Neural cell (in vitro differentiated cells): ENCODE results near the gene SIRT3. TPM values are rescaled to one million over a fixed set of nuclear protein-coding genes. Genes with fewer than 3 reads are reported as not detected.

ENCODE experiments used
- H2AFZ ChIP-seq: fragments of 200-600, 300-800 bp; sonication (generic), shearing (Covaris generic); 2 replicates; pipeline ENCODE4 v1.6.0; 2014; ENCODE audit warnings: low read depth, mild to moderate bottlenecking, antibody characterized with exemption, low read length, moderate library complexity
- H3F3A ChIP-seq: fragments of 200-600 bp; shearing (Covaris generic); 2 replicates; pipeline ENCODE4 v1.6.1; 2016; ENCODE audit warnings: mild to moderate bottlenecking, moderate library complexity, mixed read lengths, antibody characterized with exemption, low read length; ENCODE audit not compliant: insufficient read depth, poor library complexity, severe bottlenecking
- H3K27ac ChIP-seq: fragments of 200-600, 300-800 bp; sonication (generic), shearing (Covaris generic); 2 replicates; pipeline ENCODE4 v1.5.1; 2014; ENCODE audit warnings: mild to moderate bottlenecking, low read length, moderate library complexity
- H3K27me3 ChIP-seq: fragments of 300-800, 200-600 bp; sonication (generic), shearing (Covaris generic); 2 replicates; pipeline ENCODE4 v1.6.0; 2014; ENCODE audit warnings: mild to moderate bottlenecking, low read depth, low read length, moderate library complexity; ENCODE audit not compliant: insufficient read depth
- H3K36me3 ChIP-seq: fragments of 300-800, 200-600 bp; sonication (generic), shearing (Covaris generic); 2 replicates; pipeline ENCODE4 v1.5.1; 2014; ENCODE audit warnings: mild to moderate bottlenecking, antibody characterized with exemption, low read length, moderate library complexity; ENCODE audit not compliant: insufficient read depth
- H3K4me2 ChIP-seq: fragments of 300-800, 200-600 bp; sonication (generic), shearing (Covaris generic); 2 replicates; pipeline ENCODE4 v1.6.0; 2014; ENCODE audit warnings: mild to moderate bottlenecking, low read length
- H3K4me3 ChIP-seq: fragments of 300-800, 200-600 bp; sonication (generic), shearing (Covaris generic); 2 replicates; pipeline ENCODE4 v1.5.1; 2014; ENCODE audit warnings: mild to moderate bottlenecking, low read length, moderate library complexity
- H3K79me2 ChIP-seq: fragments of 200-600 bp; shearing (Covaris generic); replicated peaks from 2 replicates; pipeline ENCODE4 v1.6.0; 2014; ENCODE audit warnings: mild to moderate bottlenecking, low read length, moderate library complexity; ENCODE audit not compliant: insufficient read depth
- H3K9ac ChIP-seq: fragments of 300-800, 200-600 bp; sonication (generic), shearing (Covaris generic); 2 replicates; pipeline ENCODE4 v1.6.1; 2016; ENCODE audit warnings: mild to moderate bottlenecking, low read length, mixed read lengths
- H3K9me2 ChIP-seq: fragments of 200-600 bp; shearing (Covaris generic); 2 replicates; pipeline ENCODE4 v1.6.1; 2016; ENCODE audit warnings: mild to moderate bottlenecking, low read length, mixed read lengths; ENCODE audit not compliant: insufficient read depth
- H3K9me3 ChIP-seq: fragments of 200-600, 300-800 bp; sonication (generic), shearing (Covaris generic); 2 replicates; pipeline ENCODE4 v1.6.1; 2016; ENCODE audit warnings: mild to moderate bottlenecking, mixed run types, low read length, moderate library complexity, mixed read lengths
- H4K20me1 ChIP-seq: fragments of 200-600 bp; shearing (Covaris generic); 2 replicates; pipeline ENCODE4 v1.6.1; 2016; ENCODE audit warnings: mild to moderate bottlenecking, mixed run types; ENCODE audit not compliant: insufficient read depth
- CTCF ChIP-seq: fragments of 450-650 bp; IDR thresholded peaks from 2 replicates; pipeline ENCODE4 v1.5.1; 2014; ENCODE audit warnings: antibody characterized with exemption, mild to moderate bottlenecking, moderate library complexity; ENCODE audit not compliant: poor library complexity, severe bottlenecking
- EP300 ChIP-seq: fragments of 450-650 bp; conservative IDR thresholded peaks from 2 replicates; pipeline ENCODE4 v1.6.1; 2014; ENCODE audit warnings: antibody characterized with exemption, mild to moderate bottlenecking, moderate library complexity; ENCODE audit not compliant: poor library complexity, severe bottlenecking
- EZH2 ChIP-seq: fragments of 200-600, 300-800 bp; shearing (Covaris generic), sonication (generic); IDR thresholded peaks from 2 replicates; pipeline ENCODE4 v1.6.1; 2014; ENCODE audit warnings: antibody characterized with exemption, low read length, borderline replicate concordance, mild to moderate bottlenecking; ENCODE audit not compliant: insufficient read depth, poor library complexity, severe bottlenecking
- MXI1 ChIP-seq: fragments of 450-650 bp; conservative IDR thresholded peaks from 2 replicates; pipeline ENCODE4 v1.6.1; 2014; ENCODE audit warnings: antibody characterized with exemption, mild to moderate bottlenecking; ENCODE audit not compliant: poor library complexity, severe bottlenecking
- POLR2AphosphoS5 ChIP-seq: IDR thresholded peaks from 2 replicates; pipeline ENCODE4 v1.6.1; 2012
- RAD21 ChIP-seq: fragments of 450-650 bp; conservative IDR thresholded peaks from 2 replicates; pipeline ENCODE4 v1.6.1; 2014; ENCODE audit warnings: antibody characterized with exemption, mild to moderate bottlenecking, moderate library complexity
- REST ChIP-seq: IDR thresholded peaks from 2 replicates; pipeline ENCODE4 v1.6.1; 2012; ENCODE audit warnings: borderline replicate concordance
- SMC3 ChIP-seq: fragments of 450-650 bp; conservative IDR thresholded peaks from 2 replicates; pipeline ENCODE4 v1.6.1; 2014; ENCODE audit warnings: antibody characterized with exemption, mild to moderate bottlenecking, moderate library complexity; ENCODE audit not compliant: poor library complexity
- TAF1 ChIP-seq: IDR thresholded peaks from 2 replicates; pipeline ENCODE4 v1.6.1; 2012; ENCODE audit warnings: low read depth
- polyA plus RNA-seq: library from polyadenylated mRNA; depleted of rRNA; stranded (reverse); fragments of >200 nt; gene quantifications from 2 replicates; pipeline ENCODE4 v1.2.3, GENCODE V29; 2014

SIRT3 gene
- polyA plus RNA-seq, 1 donor from 2014 or later: 32.9 TPM

- Histone ChIP-seq H3K4me3 (no peak overlapping the region), H4K20me1 (no peaks in the 10 kb centered on the region), H3K27ac (no peak overlapping the region), H3F3A (no peaks in the 10 kb centered on the region), H3K9me2 (no peaks in the 10 kb centered on the region), H3K4me2 (no peak overlapping the region), H3K79me2 (no peaks in the 10 kb centered on the region), H3K36me3 (no peaks in the 10 kb centered on the region), H3K27me3 (no peaks in the 10 kb centered on the region), H2AFZ (no peak overlapping the region), H3K9ac (no peak overlapping the region), H3K9me3 (no peaks in the 10 kb centered on the region)
- TF ChIP-seq POLR2AphosphoS5 (no peak), EP300 (no peak), RAD21 (no peak), REST (no peak), TAF1 (no peak), SMC3 (no peak), EZH2 (no peak), MXI1 (no peak)
Measured at GRCh38 chr11:261624-262023, 25.5 kb upstream of the SIRT3 start.

GRCh38 chr11:259413-259812, 23.3 kb upstream of the SIRT3 start:
- Histone ChIP-seq H3K79me2 (no peaks in the 10 kb centered on the region), H3F3A (no peaks in the 10 kb centered on the region), H4K20me1 (no peaks in the 10 kb centered on the region), H2AFZ (no peak overlapping the region), H3K4me3 (no peak overlapping the region), H3K27me3 (no peaks in the 10 kb centered on the region), H3K36me3 (no peaks in the 10 kb centered on the region), H3K9me3 (no peaks in the 10 kb centered on the region), H3K9ac (no peak overlapping the region), H3K27ac (no peak overlapping the region), H3K9me2 (no peaks in the 10 kb centered on the region), H3K4me2 (no peak overlapping the region)
- TF ChIP-seq TAF1 (no peak), RAD21 (no peak), EZH2 (no peak), CTCF (no peak), POLR2AphosphoS5 (no peak), EP300 (no peak), REST (no peak), SMC3 (no peak), MXI1 (no peak)
